GM19240 (cell line): ENCODE measurements around the gene KATNB1.

Experiments used
- DNase-seq: peaks from one replicate; pipeline ENCODE4 v3.0.0; 2011; ENCODE audit warnings: low spot score; ENCODE audit not compliant: insufficient read length

The KATNB1 gene

GRCh38 chr16:57735755-57736418 lies at the start of gene KATNB1:
Gene KATNB1, plus strand, starts transcription at chr16:57735770. Its CDS starts 1,474 bp downstream, at chr16:57737244.
- DNase-seq = no peak

GRCh38 chr16:57686577-57686976 lies 49.0 kb upstream of the KATNB1 start:
- no peak for DNase-seq

- DNase-seq = no peak
Observed at GRCh38 chr16:57687363-57687929, 48.1 kb upstream of the KATNB1 start.

GRCh38 chr16:57688487-57688986 lies 47.0 kb upstream of the KATNB1 start:
- no peak for DNase-seq

- DNase-seq = no peak
Observed at GRCh38 chr16:57688987-57689761, 46.4 kb upstream of the KATNB1 start.

GRCh38 chr16:57689762-57690558 lies 45.6 kb upstream of the KATNB1 start:
- DNase-seq = peak; percentile 66

GRCh38 chr16:57690782-57691471 lies 44.6 kb upstream of the KATNB1 start:
- DNase-seq = no peak

- DNase-seq = no peak
Observed at GRCh38 chr16:57692636-57693035, 42.9 kb upstream of the KATNB1 start.

- no peak for DNase-seq
Observed at GRCh38 chr16:57693550-57693949, 42.0 kb upstream of the KATNB1 start.

GRCh38 chr16:57694231-57694724 lies 41.3 kb upstream of the KATNB1 start:
- no peak for DNase-seq

GRCh38 chr16:57694725-57695679 lies 40.6 kb upstream of the KATNB1 start, which contains the start of gene DRC7:
Gene DRC7, plus strand, starts transcription at chr16:57694806. Its CDS starts 3,144 bp downstream, at chr16:57697950.
- DNase-seq = peak; percentile 62

- DNase-seq = no peak
Observed at GRCh38 chr16:57695680-57696069, 39.9 kb upstream of the KATNB1 start.

- DNase-seq = no peak
Observed at GRCh38 chr16:57696240-57696639, 39.3 kb upstream of the KATNB1 start.

- DNase-seq = no peak
Observed at GRCh38 chr16:57697896-57698537, 37.6 kb upstream of the KATNB1 start.

- DNase-seq = no peak
Observed at GRCh38 chr16:57698812-57699405, 36.7 kb upstream of the KATNB1 start.

GRCh38 chr16:57699481-57699880 lies 36.1 kb upstream of the KATNB1 start:
- DNase-seq = no peak

- no peak for DNase-seq
Observed at GRCh38 chr16:57699899-57700298, 35.7 kb upstream of the KATNB1 start.

GRCh38 chr16:57700781-57701551 lies 34.6 kb upstream of the KATNB1 start:
- DNase-seq = no peak
